Prostate gland (tissue), 2 donors: Measurements from ENCODE around the gene CCDC182. TPM values are rescaled to one million over a fixed set of nuclear protein-coding genes. Genes with fewer than 3 reads are reported as not detected.
A peak's percentile ranks its signal among the peaks of the same experiment; 100 is the strongest.

Source experiments
- DNase-seq: peaks from one replicate; pipeline ENCODE4 v3.0.0-alpha.2; 2019; ENCODE audit warnings: low spot score
- H3K27ac ChIP-seq, 2 donors: fragments of 200-600 bp; sonication (generic); 2 replicates each; pipeline ENCODE4 v1.5.1; 2017 to 2019
- H3K27me3 ChIP-seq: fragments of 200-600 bp; sonication (generic); replicated peaks from 2 replicates; pipeline ENCODE4 v1.5.1; 2019; ENCODE audit not compliant: insufficient read depth
- H3K36me3 ChIP-seq, 2 donors: fragments of 200-600 bp; sonication (generic); 1 replicate in 1 of 2; 2 replicates in 1 of 2; pipeline versions ENCODE4 v1.5.1 to v1.8.1; 2017 to 2019
- H3K4me1 ChIP-seq: fragments of 200-600 bp; sonication (generic); replicated peaks from 2 replicates; pipeline ENCODE4 v1.5.1; 2019
- H3K4me3 ChIP-seq, 2 donors: fragments of 200-600 bp; sonication (generic); 2 replicates each; pipeline ENCODE4 v1.5.1; 2017 to 2019
- H3K9me3 ChIP-seq: fragments of 200-600 bp; sonication (generic); 2 replicates; pipeline ENCODE4 v1.5.1; 2017
- CTCF ChIP-seq, 4 experiments: fragments of 200-600 bp in 2 of 4; fragments of 450-650 bp in 2 of 4; sonication (generic) in 2 of 4; IDR thresholded peaks; 1 replicate in 3 of 4; 2 replicates in 1 of 4; pipeline ENCODE4 v1.5.1; 2016 to 2019; ENCODE audit warnings: antibody characterized with exemption in 4 of 4, mild to moderate bottlenecking in 2 of 4, moderate library complexity in 2 of 4
- POLR2A ChIP-seq: fragments of 450-650 bp; IDR thresholded peaks from one replicate; pipeline ENCODE4 v1.6.1; 2016; ENCODE audit warnings: antibody characterized with exemption, mild to moderate bottlenecking
- POLR2AphosphoS5 ChIP-seq: sonication (generic); formaldehyde crosslinking; IDR thresholded peaks from one replicate; pipeline ENCODE4 v1.6.1; 2017; ENCODE audit warnings: antibody characterized with exemption
- WGBS: methylation state at CpG from one replicate; pipeline ENCODE4 v1.1.5; 2018; 5-methylcytosine and 5-hydroxymethylcytosine counted together
- intact Hi-C: fragments of 100-400 bp; cut with DNase I; formaldehyde crosslinking; loops from one replicate; pipeline ENCODE4 v1.14.2; 2022
- total RNA-seq, 2 donors: library from RNA; depleted of rRNA; stranded (reverse); fragments of >200 nt; gene quantifications; one replicate each; pipeline ENCODE4 v1.1.0, GENCODE V29; 2016

The CCDC182 gene
- total RNA-seq, 2 donors from 2014 or later, result 1.1 TPM; not detected in 1

GRCh38 chr17:57705921-57706695 is 39.0 kb downstream of the CCDC182 start:
- Histone ChIP-seq H3K36me3 (no peaks in the 10 kb centered on the region), H3K4me1 (no peaks in the 10 kb centered on the region), H3K4me3 (no peak overlapping the region), H3K27ac (peak overlapping the region; percentile 54 to 76), H3K9me3 (no peaks in the 10 kb centered on the region), H3K27me3 (no peaks in the 10 kb centered on the region)
- TF ChIP-seq POLR2AphosphoS5 (peak; percentile 70), CTCF (IDR thresholded peaks at IDR 0.05) (no peak)
- WGBS, result 49% methylated on average over 12 of the region's 12 CpGs
- DNase-seq, result peak; percentile 66
- intact Hi-C loops, result no loop called here

- no peaks in the 10 kb centered on the region for H3K27me3 ChIP-seq
- intact Hi-C loops, result no loop called here
- H3K4me1 ChIP-seq, result no peaks in the 10 kb centered on the region
- peak overlapping the region in 1 of 2 donors; percentile 11 for H3K27ac ChIP-seq
- H3K36me3 ChIP-seq, result no peaks in the 10 kb centered on the region
- TF ChIP-seq CTCF (IDR thresholded peaks at IDR 0.05) (no peak), POLR2A (no peak), POLR2AphosphoS5 (no peak)
- no peaks in the 10 kb centered on the region for H3K9me3 ChIP-seq
- 94% methylated on average over 1 of the region's 1 CpG for WGBS
- DNase-seq, result no peak
- no peak overlapping the region for H3K4me3 ChIP-seq
Observed at GRCh38 chr17:57704448-57704847, 40.7 kb downstream of the CCDC182 start.

- WGBS, result 100% methylated on average over 1 of the region's 1 CpG
- Histone ChIP-seq H3K4me3 (no peak overlapping the region), H3K4me1 (no peaks in the 10 kb centered on the region), H3K27me3 (no peaks in the 10 kb centered on the region), H3K27ac (no peak overlapping the region), H3K9me3 (no peaks in the 10 kb centered on the region), H3K36me3 (no peaks in the 10 kb centered on the region)
- no peak for TF ChIP-seq POLR2A
- no peak for TF ChIP-seq CTCF (IDR thresholded peaks at IDR 0.05)
- TF ChIP-seq POLR2AphosphoS5, result no peak
- intact Hi-C loops, result no loop called here
- DNase-seq, result no peak
Observed at GRCh38 chr17:57703273-57703672, 41.8 kb downstream of the CCDC182 start.

- Histone ChIP-seq H3K27me3 (no peaks in the 10 kb centered on the region), H3K4me1 (no peaks in the 10 kb centered on the region), H3K36me3 (no peaks in the 10 kb centered on the region), H3K4me3 (no peak overlapping the region), H3K9me3 (no peaks in the 10 kb centered on the region), H3K27ac (no peak overlapping the region)
- TF ChIP-seq CTCF (IDR thresholded peaks at IDR 0.05), result no peak
- no peak for TF ChIP-seq POLR2AphosphoS5
- intact Hi-C loops, result no loop called here
- 93% methylated on average over 5 of the region's 5 CpGs for WGBS
- DNase-seq, result no peak
Observed at GRCh38 chr17:57701124-57701523, 44.0 kb downstream of the CCDC182 start.

- WGBS, result 18% methylated on average over 9 of the region's 9 CpGs
- TF ChIP-seq POLR2A, result no peak
- no peak for TF ChIP-seq CTCF (IDR thresholded peaks at IDR 0.05)
- TF ChIP-seq POLR2AphosphoS5, result no peak
- Histone ChIP-seq H3K36me3 (no peaks in the 10 kb centered on the region), H3K4me3 (no peak overlapping the region), H3K27ac (no peak overlapping the region), H3K27me3 (no peaks in the 10 kb centered on the region), H3K4me1 (no peaks in the 10 kb centered on the region), H3K9me3 (no peaks in the 10 kb centered on the region)
- DNase-seq, result no peak
- intact Hi-C loops, result no loop called here
Observed at GRCh38 chr17:57699751-57700219, 45.3 kb downstream of the CCDC182 start.
